G401.6 (cell line): ENCODE measurements around the gene DHRS7C.
"Not testable (repeated sequence)": the region's sequence is repeated elsewhere in the genome, so short reads cannot be mapped to it uniquely, and the experiment has no call there.

Source experiments
- FAIRE-seq: peaks from 2 replicates; lab custom pipeline; 2012; peaks lifted over from hg19 to GRCh38; lab: Jason Lieb, UNC

Gene DHRS7C

GRCh38 chr17:9810100-9810949 lies 18.9 kb upstream of the DHRS7C start:
- no peak for FAIRE-seq

- FAIRE-seq, result no peak
These were observed 18.0 kb upstream of the DHRS7C start for GRCh38 chr17:9809409-9809808.

GRCh38 chr17:9806699-9807098 lies 15.3 kb upstream of the DHRS7C start:
- no peak for FAIRE-seq

GRCh38 chr17:9805769-9806168 lies 14.4 kb upstream of the DHRS7C start:
- no peak for FAIRE-seq

- FAIRE-seq, result no peak
These were observed 11.3 kb upstream of the DHRS7C start for GRCh38 chr17:9802697-9803096.

- FAIRE-seq, result no peak
These were observed 10.9 kb upstream of the DHRS7C start for GRCh38 chr17:9802294-9802693.

- FAIRE-seq, result no peak
These were observed 10.1 kb upstream of the DHRS7C start for GRCh38 chr17:9801505-9801904.

GRCh38 chr17:9798724-9799123 lies 7.3 kb upstream of the DHRS7C start:
- no peak for FAIRE-seq

GRCh38 chr17:9798008-9798407 lies 6.6 kb upstream of the DHRS7C start:
- FAIRE-seq, result no peak

GRCh38 chr17:9792181-9792840 lies 919 bp upstream of the DHRS7C start:
- no peak for FAIRE-seq

- FAIRE-seq, result no peak
These were observed 1.1 kb downstream of the DHRS7C start for GRCh38 chr17:9790316-9790715.

GRCh38 chr17:9788601-9789000 lies 2.8 kb downstream of the DHRS7C start:
- no peak for FAIRE-seq

GRCh38 chr17:9784544-9784943 lies 6.8 kb downstream of the DHRS7C start:
- no peak for FAIRE-seq

- FAIRE-seq, result not testable (repeated sequence)
These were observed 7.9 kb downstream of the DHRS7C start for GRCh38 chr17:9783465-9783864.

- FAIRE-seq, result no peak
These were observed 8.3 kb downstream of the DHRS7C start for GRCh38 chr17:9783050-9783449.

- no peak for FAIRE-seq
These were observed 10.8 kb downstream of the DHRS7C start for GRCh38 chr17:9780552-9780951.

- no peak for FAIRE-seq
These were observed 14.5 kb downstream of the DHRS7C start for GRCh38 chr17:9776911-9777310.

- FAIRE-seq, result no peak
These were observed 18.7 kb downstream of the DHRS7C start for GRCh38 chr17:9772658-9773057.

GRCh38 chr17:9771465-9771864 lies 19.9 kb downstream of the DHRS7C start:
- FAIRE-seq, result no peak

- no peak for FAIRE-seq
These were observed 22.2 kb downstream of the DHRS7C start for GRCh38 chr17:9769036-9769695.

GRCh38 chr17:9768381-9768934 lies 22.9 kb downstream of the DHRS7C start:
- FAIRE-seq, result peak; percentile 79

- FAIRE-seq, result no peak
These were observed 23.9 kb downstream of the DHRS7C start for GRCh38 chr17:9767432-9767991.

GRCh38 chr17:9766970-9767369 lies 24.4 kb downstream of the DHRS7C start:
- FAIRE-seq, result no peak
